DND-41 (cell line): Measurements from ENCODE around the gene KLHDC7B.
A peak's percentile ranks its signal among the peaks of the same experiment; 100 is the strongest.

ENCODE experiments used
- ATAC-seq: fragments of 200-7000 bp; cut with Tn5 transposase; 3 replicates; pipeline ENCODE4 v1.9.1; 2021; ENCODE audit warnings: low read depth; ENCODE audit not compliant: insufficient read depth
- DNase-seq: peaks from one replicate; pipeline ENCODE4 v3.0.0-alpha.2; 2020
- H2AFZ ChIP-seq: 2 replicates; pipeline ENCODE4 v1.6.0; 2012; ENCODE audit warnings: low read depth, low read length
- H3K27ac ChIP-seq: 2 replicates; pipeline ENCODE4 v1.5.1; 2012; ENCODE audit warnings: low read length, inconsistent platforms
- H3K27me3 ChIP-seq: fragments of 200-600 bp; sonication (generic); 2 replicates; pipeline ENCODE4 v1.6.0; 2012; ENCODE audit warnings: low read length, mild to moderate bottlenecking, inconsistent platforms; ENCODE audit not compliant: insufficient read depth, poor library complexity
- H3K36me3 ChIP-seq: 2 replicates; pipeline ENCODE4 v1.5.1; 2012; ENCODE audit warnings: low read length, inconsistent platforms; ENCODE audit not compliant: insufficient read depth
- H3K4me1 ChIP-seq: 2 replicates; pipeline ENCODE4 v1.5.1; 2012; ENCODE audit warnings: mild to moderate bottlenecking, low read length; ENCODE audit not compliant: insufficient read depth
- H3K4me2 ChIP-seq: 2 replicates; pipeline ENCODE4 v1.6.0; 2012; ENCODE audit warnings: mild to moderate bottlenecking, moderate library complexity, low read length, inconsistent platforms; ENCODE audit not compliant: insufficient read depth
- H3K4me3 ChIP-seq, 2 experiments: fragments of 200-600 bp in 1 of 2; shearing (Covaris generic) in 1 of 2; 2 replicates each; pipeline ENCODE4 v1.5.1; 2012 to 2016; ENCODE audit warnings: inconsistent platforms in 2 of 2, low read length in 2 of 2, mild to moderate bottlenecking in 2 of 2, low read depth in 1 of 2, moderate library complexity in 1 of 2
- H3K79me2 ChIP-seq: 2 replicates; pipeline ENCODE4 v1.6.0; 2012; ENCODE audit warnings: low read length, inconsistent platforms; ENCODE audit not compliant: insufficient read depth
- H3K9ac ChIP-seq: 2 replicates; pipeline ENCODE4 v1.6.0; 2012; ENCODE audit warnings: low read depth, mild to moderate bottlenecking, inconsistent platforms, low read length, moderate library complexity
- H3K9me3 ChIP-seq: 2 replicates; pipeline ENCODE4 v1.5.1; 2012; ENCODE audit warnings: low read length, moderate library complexity, mild to moderate bottlenecking, inconsistent platforms; ENCODE audit not compliant: insufficient read depth, severe bottlenecking
- H4K20me1 ChIP-seq: 2 replicates; pipeline ENCODE4 v1.6.0; 2012; ENCODE audit warnings: low read length; ENCODE audit not compliant: insufficient read depth
- EZH2 ChIP-seq: IDR thresholded peaks from 3 replicates; pipeline ENCODE4 v1.6.1; 2012; ENCODE audit warnings: borderline replicate concordance, low read depth, mild to moderate bottlenecking, moderate library complexity, low read length, inconsistent platforms; ENCODE audit not compliant: severe bottlenecking
- TF ChIP-seq, protein P1 (sequence below): IDR thresholded peaks from 2 replicates; pipeline ENCODE4 v1.5.1; 2012; ENCODE audit warnings: borderline replicate concordance, low read length, moderate library complexity, mild to moderate bottlenecking; ENCODE audit not compliant: poor library complexity, severe bottlenecking; ENCODE audit errors: extremely low read depth

Gene KLHDC7B

DNA sequence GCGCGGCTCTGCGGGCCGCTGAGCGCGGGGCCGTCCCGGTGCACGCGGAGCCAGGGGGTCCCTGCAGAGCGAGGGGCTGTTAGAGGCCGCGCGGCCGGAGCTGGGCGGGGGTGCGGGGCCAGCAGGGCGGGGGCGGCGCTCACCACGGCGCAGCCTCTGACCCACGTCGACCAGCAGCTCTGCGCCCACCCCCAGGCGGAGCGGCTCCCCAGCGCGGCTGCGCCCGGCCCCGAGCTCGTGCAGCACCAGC, 19.9 kb upstream of the KLHDC7B start:
- no peak for ATAC-seq
- no peak for DNase-seq
- H3K4me3 ChIP-seq, result peak overlapping the region; percentile 80 to 89; a peak in 3 of 4 replicates
- H3K9ac ChIP-seq, result peak overlapping the region; percentile 74
- peaks cover 40% of the 10 kb centered on the region for H3K4me1 ChIP-seq
- no peak for TF ChIP-seq EZH2
- H3K79me2 ChIP-seq, result peaks cover 50% of the 10 kb centered on the region
- peaks cover 34% of the 10 kb centered on the region for H4K20me1 ChIP-seq
- H3K36me3 ChIP-seq, result peaks cover 38% of the 10 kb centered on the region
- no peaks in the 10 kb centered on the region for H3K9me3 ChIP-seq
- peak overlapping the region; percentile 98 for H3K4me2 ChIP-seq
- no peaks in the 10 kb centered on the region for H3K27me3 ChIP-seq
- peak overlapping the region; percentile 92 for H2AFZ ChIP-seq
- peak overlapping the region; percentile 92 for H3K27ac ChIP-seq

DNA sequence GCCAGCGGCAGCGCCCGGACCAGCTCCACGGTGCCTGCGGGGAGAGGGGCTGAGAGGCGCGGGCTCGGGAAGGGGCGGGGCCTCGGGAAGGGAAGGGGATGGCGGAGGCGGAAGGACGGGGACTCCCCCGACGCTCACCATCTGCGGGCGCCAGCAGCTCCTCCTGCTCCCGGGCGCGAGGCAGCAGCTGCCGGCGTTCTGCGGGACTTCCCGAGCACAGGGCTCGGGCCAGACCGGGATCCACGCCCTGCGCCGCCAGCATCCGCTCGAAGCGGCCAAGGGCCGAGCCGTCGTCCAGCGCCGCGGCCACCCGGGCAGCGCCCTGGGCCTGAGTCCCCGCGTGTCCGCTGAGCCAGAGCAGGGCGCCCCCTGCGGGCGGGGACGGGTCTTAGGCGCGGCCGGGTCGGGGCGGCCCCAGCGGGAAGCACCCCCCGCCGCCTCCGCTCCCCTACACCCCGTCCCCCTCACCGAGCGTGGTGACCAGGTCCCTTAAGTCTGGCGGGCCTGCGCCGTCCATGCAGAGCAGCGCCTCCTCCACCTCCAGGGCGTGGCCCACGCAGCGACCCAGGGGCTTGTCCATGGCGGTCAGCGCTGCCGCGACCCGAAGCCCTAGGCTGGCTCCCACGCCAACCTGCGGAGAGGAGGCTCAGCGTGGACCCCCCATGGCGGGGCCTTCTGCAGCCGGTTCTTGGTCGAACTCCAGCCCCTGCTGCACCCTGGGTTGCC, 19.4 kb upstream of the KLHDC7B start:
- peak overlapping the region; percentile 74 for H3K9ac ChIP-seq
- DNase-seq (peak; percentile 92), ATAC-seq (peak; percentile 71)
- H3K36me3 ChIP-seq, result peaks cover 33% of the 10 kb centered on the region
- H4K20me1 ChIP-seq, result peaks cover 34% of the 10 kb centered on the region
- TF ChIP-seq EZH2, result no peak
- TF ChIP-seq, protein P1, sequence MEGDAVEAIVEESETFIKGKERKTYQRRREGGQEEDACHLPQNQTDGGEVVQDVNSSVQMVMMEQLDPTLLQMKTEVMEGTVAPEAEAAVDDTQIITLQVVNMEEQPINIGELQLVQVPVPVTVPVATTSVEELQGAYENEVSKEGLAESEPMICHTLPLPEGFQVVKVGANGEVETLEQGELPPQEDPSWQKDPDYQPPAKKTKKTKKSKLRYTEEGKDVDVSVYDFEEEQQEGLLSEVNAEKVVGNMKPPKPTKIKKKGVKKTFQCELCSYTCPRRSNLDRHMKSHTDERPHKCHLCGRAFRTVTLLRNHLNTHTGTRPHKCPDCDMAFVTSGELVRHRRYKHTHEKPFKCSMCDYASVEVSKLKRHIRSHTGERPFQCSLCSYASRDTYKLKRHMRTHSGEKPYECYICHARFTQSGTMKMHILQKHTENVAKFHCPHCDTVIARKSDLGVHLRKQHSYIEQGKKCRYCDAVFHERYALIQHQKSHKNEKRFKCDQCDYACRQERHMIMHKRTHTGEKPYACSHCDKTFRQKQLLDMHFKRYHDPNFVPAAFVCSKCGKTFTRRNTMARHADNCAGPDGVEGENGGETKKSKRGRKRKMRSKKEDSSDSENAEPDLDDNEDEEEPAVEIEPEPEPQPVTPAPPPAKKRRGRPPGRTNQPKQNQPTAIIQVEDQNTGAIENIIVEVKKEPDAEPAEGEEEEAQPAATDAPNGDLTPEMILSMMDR, result peak; percentile 74
- peaks cover 46% of the 10 kb centered on the region for H3K79me2 ChIP-seq
- H2AFZ ChIP-seq, result peak overlapping the region; percentile 92
- peak overlapping the region; percentile 98 for H3K4me2 ChIP-seq
- H3K4me1 ChIP-seq, result peaks cover 40% of the 10 kb centered on the region
- H3K27me3 ChIP-seq, result no peaks in the 10 kb centered on the region
- H3K4me3 ChIP-seq, result peak overlapping the region; percentile 80 to 89
- no peaks in the 10 kb centered on the region for H3K9me3 ChIP-seq
- peak overlapping the region; percentile 92 for H3K27ac ChIP-seq

DNA sequence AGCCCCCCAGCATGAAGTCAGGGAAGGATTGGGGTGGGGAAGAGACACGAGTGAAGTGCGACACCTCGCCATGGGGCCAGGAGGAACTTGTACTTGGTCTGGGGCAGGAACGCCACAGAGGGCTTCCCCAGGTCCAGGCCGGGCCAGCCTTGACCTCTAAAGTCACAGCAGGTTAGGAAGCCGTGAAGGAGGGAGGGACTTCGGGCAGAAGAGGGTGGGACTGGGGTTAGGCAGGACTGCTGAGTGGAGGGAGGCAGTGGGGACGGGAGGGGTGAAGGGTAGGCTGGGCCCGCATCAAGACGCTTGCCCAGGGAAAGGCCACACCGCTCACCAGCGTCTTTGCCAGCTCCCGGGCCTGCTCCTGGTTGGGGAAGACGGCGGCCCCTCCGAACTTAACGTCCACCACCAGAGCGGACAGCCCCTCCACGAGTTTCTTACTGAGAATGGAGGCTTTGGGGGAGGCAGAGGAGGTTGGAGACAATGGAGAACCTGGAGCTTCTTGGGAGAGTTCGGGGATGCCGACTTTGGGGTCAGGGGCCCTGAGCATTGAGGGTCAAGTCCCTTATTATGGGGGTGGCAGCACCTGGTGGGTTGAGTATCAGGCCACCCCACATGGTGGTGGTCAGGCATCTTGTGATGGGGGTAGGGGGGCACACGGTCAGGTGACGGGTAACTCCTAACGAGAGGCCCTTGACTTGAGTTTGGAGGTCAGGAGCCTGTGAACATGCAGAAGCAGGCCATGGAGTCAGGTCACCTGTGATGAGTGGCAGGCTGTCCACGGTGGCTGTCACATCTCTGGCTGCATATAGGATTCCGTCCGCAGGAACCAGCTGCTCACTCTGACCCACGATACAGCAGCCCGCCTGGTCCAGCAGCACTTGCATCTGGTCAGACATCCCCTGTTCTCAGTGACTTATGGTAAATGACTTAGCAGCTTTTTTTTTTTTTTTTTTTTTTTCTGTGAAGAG, 18.6 kb upstream of the KLHDC7B start:
- DNase-seq, result peak; percentile 50
- Histone ChIP-seq H3K36me3 (peaks cover 25% of the 10 kb centered on the region), H3K79me2 (peaks cover 44% of the 10 kb centered on the region), H3K4me3 (peak overlapping the region; percentile 80 to 89; a peak in 3 of 4 replicates), H3K4me1 (peaks cover 40% of the 10 kb centered on the region), H4K20me1 (peaks cover 29% of the 10 kb centered on the region), H3K4me2 (peak overlapping the region; percentile 98), H3K27ac (peak overlapping the region; percentile 92), H2AFZ (peak overlapping the region; percentile 92), H3K9me3 (no peaks in the 10 kb centered on the region), H3K9ac (peak overlapping the region; percentile 74), H3K27me3 (no peaks in the 10 kb centered on the region)
- TF ChIP-seq, protein P1, result no peak
- TF ChIP-seq EZH2, result no peak
- ATAC-seq, result no peak
